ENCODE measurements around the gene PORCN.
A peak's percentile ranks its signal among the peaks of the same experiment; 100 is the strongest.

The PORCN gene

DNA sequence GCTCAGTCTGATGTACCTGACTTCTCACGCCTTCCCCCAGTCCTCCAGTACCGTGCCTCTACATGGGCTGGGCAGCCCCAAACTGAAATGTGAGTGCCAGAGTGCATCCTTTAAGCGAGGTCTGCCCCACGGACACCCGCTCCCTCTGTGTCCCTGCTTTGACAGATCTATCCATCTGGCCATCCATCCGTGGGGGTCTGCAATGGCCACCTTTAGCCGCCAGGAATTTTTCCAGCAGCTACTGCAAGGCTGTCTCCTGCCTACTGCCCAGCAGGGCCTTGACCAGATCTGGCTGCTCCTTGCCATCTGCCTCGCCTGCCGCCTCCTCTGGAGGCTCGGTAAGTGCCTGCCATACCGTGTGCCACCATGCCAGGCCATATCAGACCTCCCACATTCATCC is 827 bp downstream of the PORCN start:
- Histone ChIP-seq H3K27ac (no peak overlapping the region), H3K36me3 (ENCODE audit: insufficient read depth, low read length) (no peaks in the 10 kb centered on the region), H3K9me3 (ENCODE audit: low read depth, low read length) (no peaks in the 10 kb centered on the region), H3K4me3 (peak overlapping the region; percentile 84), H3K9ac (ENCODE audit: insufficient read length) (no peak overlapping the region)
- no peak for DNase-seq (ENCODE audit: low read depth, low spot score)
- TF ChIP-seq FOXP2 (optimal IDR thresholded peaks at IDR 0.05; ENCODE audit: control extremely low read depth, extremely low read length, insufficient read depth) (no peak), POLR2AphosphoS5 (IDR thresholded peaks at IDR 0.05; ENCODE audit: borderline replicate concordance, low read depth, low read length) (no peak)

DNA sequence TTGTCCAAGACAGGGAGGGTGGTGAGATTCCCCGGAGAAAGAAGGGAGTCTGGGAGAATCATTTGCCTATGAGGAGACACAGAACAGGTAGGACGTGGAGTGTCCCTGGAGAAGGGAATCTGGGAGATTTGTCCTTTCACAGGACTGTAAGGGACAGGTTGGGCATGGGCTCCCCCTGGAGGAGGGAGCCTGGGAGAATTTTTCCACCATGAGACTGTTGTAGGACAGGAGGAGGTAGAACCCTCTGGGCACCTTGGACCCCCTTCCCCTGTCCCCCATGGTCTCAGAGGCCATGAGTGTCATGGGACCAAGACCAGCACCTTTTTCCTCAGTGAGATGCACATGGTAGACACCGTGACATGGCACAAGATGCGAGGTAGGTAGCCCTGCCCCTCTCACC is 2.8 kb downstream of the PORCN start:
- no peak overlapping the region for H3K4me3 ChIP-seq
- H3K9ac ChIP-seq (ENCODE audit: insufficient read length), result no peak overlapping the region
- TF ChIP-seq FOXP2 (optimal IDR thresholded peaks at IDR 0.05; ENCODE audit: control extremely low read depth, extremely low read length, insufficient read depth) (no peak), POLR2AphosphoS5 (IDR thresholded peaks at IDR 0.05; ENCODE audit: borderline replicate concordance, low read depth, low read length) (no peak), EZH2 (IDR thresholded peaks at IDR 0.05) (no peak)
- no peak overlapping the region for H3K27ac ChIP-seq
- no peak for DNase-seq (ENCODE audit: low read depth, low spot score)
- H3K9me3 ChIP-seq (ENCODE audit: low read depth, low read length), result no peaks in the 10 kb centered on the region
- no peaks in the 10 kb centered on the region for H3K36me3 ChIP-seq (ENCODE audit: insufficient read depth, low read length)

DNA sequence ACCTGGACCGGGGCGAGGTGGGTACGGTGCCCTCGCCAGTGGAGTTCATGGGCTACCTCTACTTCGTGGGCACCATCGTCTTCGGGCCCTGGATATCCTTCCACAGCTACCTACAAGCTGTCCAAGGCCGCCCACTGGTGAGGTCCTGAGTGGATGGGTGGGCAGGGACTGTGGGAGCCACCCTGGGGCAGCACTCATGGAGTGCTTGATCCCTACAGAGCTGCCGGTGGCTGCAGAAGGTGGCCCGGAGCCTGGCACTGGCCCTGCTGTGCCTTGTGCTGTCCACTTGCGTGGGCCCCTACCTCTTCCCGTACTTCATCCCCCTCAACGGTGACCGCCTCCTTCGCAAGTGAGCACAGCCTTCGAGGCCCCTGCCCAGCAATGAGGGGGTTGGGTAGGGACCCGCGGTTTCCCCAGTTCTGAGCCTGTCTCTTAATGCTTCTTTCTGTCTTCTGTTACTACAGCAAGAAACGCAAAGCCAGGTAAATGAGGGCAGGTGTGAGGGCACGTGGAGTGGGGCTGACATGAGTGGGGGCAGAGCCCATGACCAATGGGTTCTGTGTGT is 3.7 kb downstream of the PORCN start:
- no peak overlapping the region for H3K9ac ChIP-seq (ENCODE audit: insufficient read length)
- TF ChIP-seq EZH2 (IDR thresholded peaks at IDR 0.05), result no peak
- TF ChIP-seq POLR2AphosphoS5 (IDR thresholded peaks at IDR 0.05; ENCODE audit: borderline replicate concordance, low read depth, low read length), result no peak
- no peak for TF ChIP-seq FOXP2 (optimal IDR thresholded peaks at IDR 0.05; ENCODE audit: control extremely low read depth, extremely low read length, insufficient read depth)
- no peak for DNase-seq (ENCODE audit: low read depth, low spot score)
- H3K9me3 ChIP-seq (ENCODE audit: low read depth, low read length), result no peaks in the 10 kb centered on the region
- H3K4me3 ChIP-seq, result no peak overlapping the region
- no peak overlapping the region for H3K27ac ChIP-seq
- H3K36me3 ChIP-seq (ENCODE audit: insufficient read depth, low read length), result no peaks in the 10 kb centered on the region

- TF ChIP-seq EZH2 (IDR thresholded peaks at IDR 0.05) (no peak), POLR2AphosphoS5 (IDR thresholded peaks at IDR 0.05; ENCODE audit: borderline replicate concordance, low read depth, low read length) (no peak), FOXP2 (optimal IDR thresholded peaks at IDR 0.05; ENCODE audit: control extremely low read depth, extremely low read length, insufficient read depth) (no peak)
- no peak for DNase-seq (ENCODE audit: low read depth, low spot score)
- no peaks in the 10 kb centered on the region for H3K9me3 ChIP-seq (ENCODE audit: low read depth, low read length)
- no peak overlapping the region for H3K4me3 ChIP-seq
- H3K36me3 ChIP-seq (ENCODE audit: insufficient read depth, low read length), result no peaks in the 10 kb centered on the region
- no peak overlapping the region for H3K9ac ChIP-seq (ENCODE audit: insufficient read length)
- H3K27ac ChIP-seq, result no peak overlapping the region
Measured at GRCh38 chrX:48513670-48514069, 4.9 kb downstream of the PORCN start.

DNA sequence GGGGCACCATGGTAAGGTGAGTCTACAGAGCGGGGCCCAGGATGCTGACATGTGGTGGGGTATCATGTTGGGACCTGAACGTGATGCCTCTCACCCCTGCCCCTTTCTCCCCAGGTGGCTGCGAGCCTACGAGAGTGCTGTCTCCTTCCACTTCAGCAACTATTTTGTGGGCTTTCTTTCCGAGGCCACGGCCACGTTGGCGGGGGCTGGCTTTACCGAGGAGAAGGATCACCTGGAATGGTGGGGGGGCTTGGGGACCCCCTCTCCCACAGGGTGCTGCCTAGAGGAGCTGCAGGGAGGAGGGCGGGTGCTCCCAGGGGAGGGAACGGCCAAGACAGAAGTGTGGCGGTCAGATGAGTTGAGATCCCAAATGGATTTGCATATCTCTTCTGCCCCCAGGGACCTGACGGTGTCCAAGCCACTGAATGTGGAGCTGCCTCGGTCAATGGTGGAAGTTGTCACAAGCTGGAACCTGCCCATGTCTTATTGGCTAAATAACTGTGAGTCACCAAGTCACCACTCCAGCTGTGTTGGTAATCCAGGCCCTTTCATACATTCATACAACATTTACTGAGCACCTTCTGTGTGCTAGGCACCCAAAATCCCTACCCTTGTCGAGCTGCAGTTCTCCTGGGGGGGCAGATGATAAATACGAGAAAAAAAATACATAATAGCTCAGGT is 5.5 kb downstream of the PORCN start:
- no peak overlapping the region for H3K27ac ChIP-seq
- TF ChIP-seq FOXP2 (optimal IDR thresholded peaks at IDR 0.05; ENCODE audit: control extremely low read depth, extremely low read length, insufficient read depth), result no peak
- TF ChIP-seq EZH2 (IDR thresholded peaks at IDR 0.05), result no peak
- TF ChIP-seq POLR2AphosphoS5 (IDR thresholded peaks at IDR 0.05; ENCODE audit: borderline replicate concordance, low read depth, low read length), result no peak
- H3K36me3 ChIP-seq (ENCODE audit: insufficient read depth, low read length), result no peaks in the 10 kb centered on the region
- no peak overlapping the region for H3K4me3 ChIP-seq
- no peak overlapping the region for H3K9ac ChIP-seq (ENCODE audit: insufficient read length)
- H3K9me3 ChIP-seq (ENCODE audit: low read depth, low read length), result no peaks in the 10 kb centered on the region
- no peak for DNase-seq (ENCODE audit: low read depth, low spot score)

GRCh38 chrX:48514868-48515460 is 6.2 kb downstream of the PORCN start:
- Histone ChIP-seq H3K9me3 (ENCODE audit: low read depth, low read length) (no peaks in the 10 kb centered on the region), H3K27ac (no peak overlapping the region), H3K36me3 (ENCODE audit: insufficient read depth, low read length) (no peaks in the 10 kb centered on the region), H3K4me3 (no peak overlapping the region), H3K9ac (ENCODE audit: insufficient read length) (no peak overlapping the region)
- DNase-seq (ENCODE audit: low read depth, low spot score), result no peak
- TF ChIP-seq EZH2 (IDR thresholded peaks at IDR 0.05), result no peak
- TF ChIP-seq FOXP2 (optimal IDR thresholded peaks at IDR 0.05; ENCODE audit: control extremely low read depth, extremely low read length, insufficient read depth), result no peak
- TF ChIP-seq POLR2AphosphoS5 (IDR thresholded peaks at IDR 0.05; ENCODE audit: borderline replicate concordance, low read depth, low read length), result no peak

DNA sequence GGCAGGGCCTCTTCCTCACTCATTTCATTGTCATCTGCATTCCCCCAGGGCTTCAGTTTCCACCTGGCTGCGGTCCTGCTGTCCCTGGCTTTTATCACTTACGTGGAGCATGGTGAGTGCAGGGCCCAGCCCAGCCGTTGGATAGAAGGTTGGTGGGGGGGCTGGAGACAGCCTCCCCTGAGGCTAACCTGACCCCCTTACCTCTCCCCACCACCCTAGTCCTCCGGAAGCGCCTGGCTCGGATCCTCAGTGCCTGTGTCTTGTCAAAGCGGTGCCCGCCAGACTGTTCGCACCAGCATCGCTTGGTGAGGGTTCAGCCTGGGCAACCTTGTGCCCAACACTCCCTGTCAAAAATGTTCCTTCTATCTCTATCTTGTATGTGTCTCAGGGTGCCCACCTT is 7.0 kb downstream of the PORCN start:
- no peaks in the 10 kb centered on the region for H3K36me3 ChIP-seq (ENCODE audit: insufficient read depth, low read length)
- no peak overlapping the region for H3K27ac ChIP-seq
- no peak overlapping the region for H3K4me3 ChIP-seq
- no peak overlapping the region for H3K9ac ChIP-seq (ENCODE audit: insufficient read length)
- DNase-seq (ENCODE audit: low read depth, low spot score), result no peak
- TF ChIP-seq POLR2AphosphoS5 (IDR thresholded peaks at IDR 0.05; ENCODE audit: borderline replicate concordance, low read depth, low read length) (no peak), FOXP2 (optimal IDR thresholded peaks at IDR 0.05; ENCODE audit: control extremely low read depth, extremely low read length, insufficient read depth) (no peak), EZH2 (IDR thresholded peaks at IDR 0.05) (no peak)
- H3K9me3 ChIP-seq (ENCODE audit: low read depth, low read length), result no peaks in the 10 kb centered on the region

DNA sequence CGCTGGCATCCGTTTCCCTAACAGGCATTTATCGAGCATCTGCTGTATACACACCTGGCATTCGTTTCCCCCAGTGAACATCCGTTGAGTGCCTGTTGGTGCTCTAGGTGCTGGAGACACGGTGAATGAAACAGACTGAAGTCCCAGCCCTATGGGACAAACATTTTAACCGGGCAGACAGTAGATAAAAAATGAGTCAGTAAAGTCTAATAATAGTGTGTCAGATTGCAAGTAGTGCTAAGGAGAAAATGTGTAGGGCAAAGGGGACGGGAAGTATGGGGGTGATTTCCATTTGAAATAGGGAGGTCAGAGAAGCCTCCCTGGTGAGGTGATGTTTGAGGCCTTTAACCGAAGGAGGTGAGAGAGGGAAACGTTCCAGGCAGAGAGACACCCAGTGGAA is 7.5 kb downstream of the PORCN start:
- H3K36me3 ChIP-seq (ENCODE audit: insufficient read depth, low read length), result no peaks in the 10 kb centered on the region
- TF ChIP-seq POLR2AphosphoS5 (IDR thresholded peaks at IDR 0.05; ENCODE audit: borderline replicate concordance, low read depth, low read length) (no peak), EZH2 (IDR thresholded peaks at IDR 0.05) (no peak), FOXP2 (optimal IDR thresholded peaks at IDR 0.05; ENCODE audit: control extremely low read depth, extremely low read length, insufficient read depth) (no peak)
- DNase-seq (ENCODE audit: low read depth, low spot score), result no peak
- no peak overlapping the region for H3K27ac ChIP-seq
- H3K9ac ChIP-seq (ENCODE audit: insufficient read length), result no peak overlapping the region
- no peaks in the 10 kb centered on the region for H3K9me3 ChIP-seq (ENCODE audit: low read depth, low read length)
- no peak overlapping the region for H3K4me3 ChIP-seq
